GM19035 (cell line): ENCODE measurements around the gene TRIM13.

Experiments
- ATAC-seq: cut with Tn5 transposase; IDR thresholded peaks from one replicate; pipeline ENCODE4 v1.9.1; 2021; ENCODE audit not compliant: unreplicated experiment

Gene TRIM13

GRCh38 chr13:49996161-49996915 lies 504 bp upstream of the TRIM13 start:
- ATAC-seq = peak; percentile 46

- ATAC-seq = no peak
Measured at GRCh38 chr13:49997955-49998354, 1.1 kb downstream of the TRIM13 start.

- no peak for ATAC-seq
Measured at GRCh38 chr13:49998714-49999624, 2.1 kb downstream of the TRIM13 start.

GRCh38 chr13:50001287-50001686 lies 4.4 kb downstream of the TRIM13 start:
- ATAC-seq = no peak

GRCh38 chr13:50006426-50007135 lies 9.7 kb downstream of the TRIM13 start:
- ATAC-seq = no peak

- ATAC-seq = no peak
Measured at GRCh38 chr13:50011461-50011860, 14.6 kb downstream of the TRIM13 start.

GRCh38 chr13:50012396-50013169 lies 15.7 kb downstream of the TRIM13 start:
- ATAC-seq = no peak

GRCh38 chr13:50014386-50014785 lies 17.5 kb downstream of the TRIM13 start:
- no peak for ATAC-seq

GRCh38 chr13:50015258-50015657 lies 18.4 kb downstream of the TRIM13 start, which contains the start of gene KCNRG:
KCNRG (plus strand) TSS chr13:50015444; CDS start chr13:50015494, 50 bp downstream.
- ATAC-seq = no peak

GRCh38 chr13:50015750-50016149 lies 18.9 kb downstream of the TRIM13 start:
- no peak for ATAC-seq

- ATAC-seq = no peak
Measured at GRCh38 chr13:50016444-50016843, 19.6 kb downstream of the TRIM13 start.

- no peak for ATAC-seq
Measured at GRCh38 chr13:50017819-50018218, 21.0 kb downstream of the TRIM13 start.

GRCh38 chr13:50025436-50025835 lies 28.6 kb downstream of the TRIM13 start:
- ATAC-seq = no peak

GRCh38 chr13:50026788-50027473 lies 30.1 kb downstream of the TRIM13 start:
- ATAC-seq = peak; percentile 99

- ATAC-seq = no peak
Measured at GRCh38 chr13:50030315-50030714, 33.5 kb downstream of the TRIM13 start.

- no peak for ATAC-seq
Measured at GRCh38 chr13:50033725-50034124, 36.9 kb downstream of the TRIM13 start.

- ATAC-seq = no peak
Measured at GRCh38 chr13:50037788-50038187, 40.9 kb downstream of the TRIM13 start.

- no peak for ATAC-seq
Measured at GRCh38 chr13:50038266-50038665, 41.4 kb downstream of the TRIM13 start.

- no peak for ATAC-seq
Measured at GRCh38 chr13:50052478-50052877, 55.6 kb downstream of the TRIM13 start.

GRCh38 chr13:50053844-50054243 lies 57.0 kb downstream of the TRIM13 start:
- ATAC-seq = no peak
